ENCODE results near the gene AGBL4.
"Not testable (repeated sequence)": the region's sequence is repeated elsewhere in the genome, so short reads cannot be mapped to it uniquely, and the experiment has no call there.

AGBL4 gene

GRCh38 chr1:49297783-49298182 lies 726.0 kb downstream of the AGBL4 start:
- no peak overlapping the region for H3K4me3 ChIP-seq (ENCODE audit: low read depth, low read length)
- TF ChIP-seq CTCF (IDR thresholded peaks at IDR 0.05; ENCODE audit: borderline replicate concordance, insufficient read depth, low read depth, low read length): no peak

GRCh38 chr1:49294539-49294938 lies 729.2 kb downstream of the AGBL4 start:
- no peak for TF ChIP-seq CTCF (IDR thresholded peaks at IDR 0.05; ENCODE audit: borderline replicate concordance, insufficient read depth, low read depth, low read length)

GRCh38 chr1:49293016-49293415 lies 730.7 kb downstream of the AGBL4 start:
- no peak for TF ChIP-seq CTCF (IDR thresholded peaks at IDR 0.05; ENCODE audit: borderline replicate concordance, insufficient read depth, low read depth, low read length)
- H3K4me3 ChIP-seq (ENCODE audit: low read depth, low read length): no peak overlapping the region

More at GRCh38 chr1:49294539-49294938, 729.2 kb downstream of the AGBL4 start:
- H3K4me3 ChIP-seq (ENCODE audit: low read depth, low read length): no peak overlapping the region

- not testable (repeated sequence) for H3K4me3 ChIP-seq (ENCODE audit: low read depth, low read length)
These were observed 766.3 kb downstream of the AGBL4 start for GRCh38 chr1:49257211-49258049.

- no peak for TF ChIP-seq CTCF (IDR thresholded peaks at IDR 0.05; ENCODE audit: borderline replicate concordance, insufficient read depth, low read depth, low read length)
- H3K4me3 ChIP-seq (ENCODE audit: low read depth, low read length): no peak overlapping the region
These were observed 770.8 kb downstream of the AGBL4 start for GRCh38 chr1:49252917-49253316.

GRCh38 chr1:49251019-49251784 lies 772.6 kb downstream of the AGBL4 start:
- no peak overlapping the region for H3K4me3 ChIP-seq (ENCODE audit: low read depth, low read length)
- no peak for TF ChIP-seq CTCF (IDR thresholded peaks at IDR 0.05; ENCODE audit: borderline replicate concordance, insufficient read depth, low read depth, low read length)

- TF ChIP-seq CTCF (IDR thresholded peaks at IDR 0.05; ENCODE audit: borderline replicate concordance, insufficient read depth, low read depth, low read length): no peak
- H3K4me3 ChIP-seq (ENCODE audit: low read depth, low read length): no peak overlapping the region
These were observed 783.0 kb downstream of the AGBL4 start for GRCh38 chr1:49240709-49241221.
